Measurements from ENCODE around the gene CAMK2D.

Gene CAMK2D

GRCh38 chr4:113587156-113587555 is 174.4 kb downstream of the CAMK2D start:
- no peak overlapping the region for H3K23ac ChIP-seq (ENCODE audit: low read depth, low read length, poor library complexity)
- H2BK120ac ChIP-seq (ENCODE audit: low read depth, low read length) = no peak overlapping the region
- no peak overlapping the region for H2AFZ ChIP-seq (ENCODE audit: low read length)
- no CpG with 5 or more reads among the region's 2 CpGs for WGBS, 2 donors (ENCODE audit: extremely low coverage in 2 of 2, insufficient read length in 2 of 2, insufficient replicate concordance in 1 of 2)
- H3K27ac ChIP-seq (replicated peaks; ENCODE audit: low read length) = no peak overlapping the region
- H2AK5ac ChIP-seq (ENCODE audit: low read depth, low read length) = no peak overlapping the region
- no peak overlapping the region for H3K4me2 ChIP-seq (ENCODE audit: insufficient read depth, low read length, poor library complexity, severe bottlenecking)
- no peak overlapping the region for H4K91ac ChIP-seq (ENCODE audit: low read depth, low read length, poor library complexity)
- H2BK5ac ChIP-seq (ENCODE audit: low read length) = no peak overlapping the region
- no peak overlapping the region for H4K8ac ChIP-seq (ENCODE audit: low read depth, low read length)
- H3K4ac ChIP-seq (ENCODE audit: low read length) = no peak overlapping the region
- H2BK12ac ChIP-seq (ENCODE audit: low read length) = no peak overlapping the region
- H3K36me3 ChIP-seq (replicated peaks in 1 of 2; ENCODE audit: control insufficient read depth in 2 of 2, insufficient read depth in 2 of 2, low read length in 2 of 2) = no peaks in the 10 kb centered on the region
- no peaks in the 10 kb centered on the region for H3K9me3 ChIP-seq (replicated peaks in 1 of 2; ENCODE audit: control insufficient read depth in 2 of 2, insufficient read depth in 1 of 2, low read depth in 1 of 2, low read length in 2 of 2)
- no peak overlapping the region for H3K4me3 ChIP-seq (ENCODE audit: low read length in 2 of 2)
- H3K4me1 ChIP-seq (ENCODE audit: control insufficient read depth in 2 of 2, insufficient read depth in 1 of 2, low read depth in 1 of 2, low read length in 2 of 2) = peaks cover 4 to 5% of the 10 kb centered on the region in 2 donors
- DNase-seq (ENCODE audit: low spot score) = no peak
- H2BK15ac ChIP-seq (ENCODE audit: low read length) = no peak overlapping the region
- no peaks in the 10 kb centered on the region for H3K27me3 ChIP-seq (ENCODE audit: control insufficient read depth in 3 of 3, insufficient read depth in 3 of 3, low read depth in 1 of 3, low read length in 3 of 3)
- no peak overlapping the region for H3K18ac ChIP-seq (ENCODE audit: low read length)
- no peak overlapping the region for H3K14ac ChIP-seq (ENCODE audit: low read length)
- H3K79me1 ChIP-seq (ENCODE audit: low read depth, low read length) = no peaks in the 10 kb centered on the region
- no peak overlapping the region for H3K9ac ChIP-seq (ENCODE audit: low read depth, low read length, poor library complexity)

- Histone ChIP-seq H3K23ac (ENCODE audit: low read depth, low read length, poor library complexity) (no peak overlapping the region), H3K79me1 (ENCODE audit: low read depth, low read length) (no peaks in the 10 kb centered on the region), H3K4ac (ENCODE audit: low read length) (no peak overlapping the region), H2BK120ac (ENCODE audit: low read depth, low read length) (no peak overlapping the region), H3K18ac (ENCODE audit: low read length) (no peak overlapping the region), H3K4me1 (ENCODE audit: control insufficient read depth in 2 of 2, insufficient read depth in 1 of 2, low read depth in 1 of 2, low read length in 2 of 2) (peaks cover 4 to 5% of the 10 kb centered on the region in 2 donors), H2BK15ac (ENCODE audit: low read length) (no peak overlapping the region), H3K27me3 (ENCODE audit: control insufficient read depth in 3 of 3, insufficient read depth in 3 of 3, low read depth in 1 of 3, low read length in 3 of 3) (no peaks in the 10 kb centered on the region), H3K4me2 (ENCODE audit: insufficient read depth, low read length, poor library complexity, severe bottlenecking) (no peak overlapping the region), H2BK12ac (ENCODE audit: low read length) (no peak overlapping the region), H3K9me3 (replicated peaks in 1 of 2; ENCODE audit: control insufficient read depth in 2 of 2, insufficient read depth in 1 of 2, low read depth in 1 of 2, low read length in 2 of 2) (no peaks in the 10 kb centered on the region), H3K9ac (ENCODE audit: low read depth, low read length, poor library complexity) (no peak overlapping the region), H3K4me3 (ENCODE audit: low read length in 2 of 2) (no peak overlapping the region), H3K27ac (replicated peaks; ENCODE audit: low read length) (no peak overlapping the region), H4K8ac (ENCODE audit: low read depth, low read length) (no peak overlapping the region), H3K14ac (ENCODE audit: low read length) (no peak overlapping the region), H2AFZ (ENCODE audit: low read length) (no peak overlapping the region), H2BK5ac (ENCODE audit: low read length) (no peak overlapping the region), H4K91ac (ENCODE audit: low read depth, low read length, poor library complexity) (no peak overlapping the region), H2AK5ac (ENCODE audit: low read depth, low read length) (no peak overlapping the region), H3K36me3 (replicated peaks in 1 of 2; ENCODE audit: control insufficient read depth in 2 of 2, insufficient read depth in 2 of 2, low read length in 2 of 2) (no peaks in the 10 kb centered on the region)
- DNase-seq (ENCODE audit: low spot score) = no peak
Observed at GRCh38 chr4:113586072-113586471, 175.5 kb downstream of the CAMK2D start.

GRCh38 chr4:113584407-113585150 is 177.0 kb downstream of the CAMK2D start:
- no peaks in the 10 kb centered on the region for H3K79me1 ChIP-seq (ENCODE audit: low read depth, low read length)
- no peak overlapping the region for H2BK120ac ChIP-seq (ENCODE audit: low read depth, low read length)
- no peak overlapping the region for H3K18ac ChIP-seq (ENCODE audit: low read length)
- H3K4me2 ChIP-seq (ENCODE audit: insufficient read depth, low read length, poor library complexity, severe bottlenecking) = no peak overlapping the region
- H2BK5ac ChIP-seq (ENCODE audit: low read length) = no peak overlapping the region
- no peak overlapping the region for H3K4ac ChIP-seq (ENCODE audit: low read length)
- no peaks in the 10 kb centered on the region for H3K27me3 ChIP-seq (ENCODE audit: control insufficient read depth in 3 of 3, insufficient read depth in 3 of 3, low read depth in 1 of 3, low read length in 3 of 3)
- no CpG with 5 or more reads among the region's 4 CpGs for WGBS, 2 donors (ENCODE audit: extremely low coverage in 2 of 2, insufficient read length in 2 of 2, insufficient replicate concordance in 1 of 2)
- DNase-seq (ENCODE audit: low spot score) = no peak
- no peak overlapping the region for H4K8ac ChIP-seq (ENCODE audit: low read depth, low read length)
- no peak overlapping the region for H2BK12ac ChIP-seq (ENCODE audit: low read length)
- H2AK5ac ChIP-seq (ENCODE audit: low read depth, low read length) = no peak overlapping the region
- H4K91ac ChIP-seq (ENCODE audit: low read depth, low read length, poor library complexity) = no peak overlapping the region
- no peak overlapping the region for H2AFZ ChIP-seq (ENCODE audit: low read length)
- H3K23ac ChIP-seq (ENCODE audit: low read depth, low read length, poor library complexity) = no peak overlapping the region
- no peaks in the 10 kb centered on the region for H3K9me3 ChIP-seq (replicated peaks in 1 of 2; ENCODE audit: control insufficient read depth in 2 of 2, insufficient read depth in 1 of 2, low read depth in 1 of 2, low read length in 2 of 2)
- peak overlapping the region; percentile 44 for H3K27ac ChIP-seq (replicated peaks; ENCODE audit: low read length)
- H2BK15ac ChIP-seq (ENCODE audit: low read length) = no peak overlapping the region
- no peaks in the 10 kb centered on the region for H3K36me3 ChIP-seq (replicated peaks in 1 of 2; ENCODE audit: control insufficient read depth in 2 of 2, insufficient read depth in 2 of 2, low read length in 2 of 2)
- no peak overlapping the region for H3K14ac ChIP-seq (ENCODE audit: low read length)
- no peak overlapping the region for H3K4me3 ChIP-seq (ENCODE audit: low read length in 2 of 2)
- H3K9ac ChIP-seq (ENCODE audit: low read depth, low read length, poor library complexity) = no peak overlapping the region
- peaks cover 4 to 5% of the 10 kb centered on the region in 2 donors for H3K4me1 ChIP-seq (ENCODE audit: control insufficient read depth in 2 of 2, insufficient read depth in 1 of 2, low read depth in 1 of 2, low read length in 2 of 2)

- no peak overlapping the region for H2AFZ ChIP-seq (ENCODE audit: low read length)
- no peak overlapping the region for H2BK12ac ChIP-seq (ENCODE audit: low read length)
- H2BK5ac ChIP-seq (ENCODE audit: low read length) = no peak overlapping the region
- no peak overlapping the region for H3K4ac ChIP-seq (ENCODE audit: low read length)
- H3K23ac ChIP-seq (ENCODE audit: low read depth, low read length, poor library complexity) = no peak overlapping the region
- no peak overlapping the region for H3K9ac ChIP-seq (ENCODE audit: low read depth, low read length, poor library complexity)
- no peak overlapping the region for H3K27ac ChIP-seq (replicated peaks; ENCODE audit: low read length)
- H3K27me3 ChIP-seq (ENCODE audit: control insufficient read depth in 3 of 3, insufficient read depth in 3 of 3, low read depth in 1 of 3, low read length in 3 of 3) = no peaks in the 10 kb centered on the region
- H3K36me3 ChIP-seq (replicated peaks in 1 of 2; ENCODE audit: control insufficient read depth in 2 of 2, insufficient read depth in 2 of 2, low read length in 2 of 2) = no peaks in the 10 kb centered on the region
- no peaks in the 10 kb centered on the region for H3K79me1 ChIP-seq (ENCODE audit: low read depth, low read length)
- peaks cover 4 to 5% of the 10 kb centered on the region in 2 donors for H3K4me1 ChIP-seq (ENCODE audit: control insufficient read depth in 2 of 2, insufficient read depth in 1 of 2, low read depth in 1 of 2, low read length in 2 of 2)
- WGBS, 2 donors (ENCODE audit: extremely low coverage in 2 of 2, insufficient read length in 2 of 2, insufficient replicate concordance in 1 of 2) = no CpG with 5 or more reads among the region's 4 CpGs
- no peak overlapping the region for H2BK15ac ChIP-seq (ENCODE audit: low read length)
- no peak overlapping the region for H4K8ac ChIP-seq (ENCODE audit: low read depth, low read length)
- DNase-seq (ENCODE audit: low spot score) = no peak
- H3K4me3 ChIP-seq (ENCODE audit: low read length in 2 of 2) = no peak overlapping the region
- H3K18ac ChIP-seq (ENCODE audit: low read length) = no peak overlapping the region
- no peak overlapping the region for H2BK120ac ChIP-seq (ENCODE audit: low read depth, low read length)
- H3K4me2 ChIP-seq (ENCODE audit: insufficient read depth, low read length, poor library complexity, severe bottlenecking) = no peak overlapping the region
- H4K91ac ChIP-seq (ENCODE audit: low read depth, low read length, poor library complexity) = no peak overlapping the region
- no peaks in the 10 kb centered on the region for H3K9me3 ChIP-seq (replicated peaks in 1 of 2; ENCODE audit: control insufficient read depth in 2 of 2, insufficient read depth in 1 of 2, low read depth in 1 of 2, low read length in 2 of 2)
- H3K14ac ChIP-seq (ENCODE audit: low read length) = no peak overlapping the region
- H2AK5ac ChIP-seq (ENCODE audit: low read depth, low read length) = no peak overlapping the region
Observed at GRCh38 chr4:113582737-113583136, 178.8 kb downstream of the CAMK2D start.
